ENCODE results near the gene CSTF1. TPM values are rescaled to one million over a fixed set of nuclear protein-coding genes. Genes with fewer than 3 reads are reported as not detected.

CSTF1 gene
- total and polyA plus RNA-seq, 10 donors = 9.8 to 45.0 (median 28.5) TPM

DNA sequence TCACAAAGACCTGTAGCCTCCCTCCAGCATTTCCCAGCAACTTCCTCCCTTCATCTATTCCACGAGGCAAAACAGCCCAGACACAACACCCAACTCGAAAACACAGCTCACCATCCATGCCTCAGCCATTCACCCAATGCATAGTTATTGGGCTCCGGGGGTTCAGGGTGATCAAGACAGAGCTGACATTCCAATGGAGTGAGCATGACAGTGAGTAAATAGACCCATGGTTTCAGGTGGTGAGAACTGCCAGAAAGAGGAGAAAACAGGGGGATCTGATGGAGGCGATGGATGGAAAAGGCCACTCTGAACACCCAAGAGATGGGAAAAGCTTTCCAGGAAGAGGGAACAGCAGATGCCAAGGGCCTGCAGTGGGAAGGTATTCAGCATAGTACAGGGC, 25.5 kb downstream of the CSTF1 start:
- peaks cover 6 to 100% (median 60%) of the 10 kb centered on the region in 6 donors for H3K4me1 ChIP-seq
- H3K9me3 ChIP-seq = no peaks in the 10 kb centered on the region
- peak overlapping the region in 1 of 8 donors; percentile 44 for H3K4me3 ChIP-seq
- intact Hi-C loops (cut with DNase I; ENCODE audit: low total_unique reads) = no loop called here
- H3K36me3 ChIP-seq = peaks cover 0 to 8% (median 0%) of the 10 kb centered on the region in 6 donors
- TF ChIP-seq POLR2A (IDR thresholded peaks at IDR 0.05) = no peak
- TF ChIP-seq, protein P1, sequence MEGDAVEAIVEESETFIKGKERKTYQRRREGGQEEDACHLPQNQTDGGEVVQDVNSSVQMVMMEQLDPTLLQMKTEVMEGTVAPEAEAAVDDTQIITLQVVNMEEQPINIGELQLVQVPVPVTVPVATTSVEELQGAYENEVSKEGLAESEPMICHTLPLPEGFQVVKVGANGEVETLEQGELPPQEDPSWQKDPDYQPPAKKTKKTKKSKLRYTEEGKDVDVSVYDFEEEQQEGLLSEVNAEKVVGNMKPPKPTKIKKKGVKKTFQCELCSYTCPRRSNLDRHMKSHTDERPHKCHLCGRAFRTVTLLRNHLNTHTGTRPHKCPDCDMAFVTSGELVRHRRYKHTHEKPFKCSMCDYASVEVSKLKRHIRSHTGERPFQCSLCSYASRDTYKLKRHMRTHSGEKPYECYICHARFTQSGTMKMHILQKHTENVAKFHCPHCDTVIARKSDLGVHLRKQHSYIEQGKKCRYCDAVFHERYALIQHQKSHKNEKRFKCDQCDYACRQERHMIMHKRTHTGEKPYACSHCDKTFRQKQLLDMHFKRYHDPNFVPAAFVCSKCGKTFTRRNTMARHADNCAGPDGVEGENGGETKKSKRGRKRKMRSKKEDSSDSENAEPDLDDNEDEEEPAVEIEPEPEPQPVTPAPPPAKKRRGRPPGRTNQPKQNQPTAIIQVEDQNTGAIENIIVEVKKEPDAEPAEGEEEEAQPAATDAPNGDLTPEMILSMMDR (IDR thresholded peaks at IDR 0.05 in 8 of 11, conservative IDR thresholded peaks at IDR 0.05 in 3 of 11) = no peak
- peak overlapping the region; percentile 66 to 90 (median 84) for H3K27ac ChIP-seq
- H3K27me3 ChIP-seq (replicated peaks in 1 of 7) = no peaks in the 10 kb centered on the region
- DNase-seq = no peak
- WGBS, 5 donors = 72 to 81% (median 74%) methylated on average over 4 of the region's 4 CpGs

DNA sequence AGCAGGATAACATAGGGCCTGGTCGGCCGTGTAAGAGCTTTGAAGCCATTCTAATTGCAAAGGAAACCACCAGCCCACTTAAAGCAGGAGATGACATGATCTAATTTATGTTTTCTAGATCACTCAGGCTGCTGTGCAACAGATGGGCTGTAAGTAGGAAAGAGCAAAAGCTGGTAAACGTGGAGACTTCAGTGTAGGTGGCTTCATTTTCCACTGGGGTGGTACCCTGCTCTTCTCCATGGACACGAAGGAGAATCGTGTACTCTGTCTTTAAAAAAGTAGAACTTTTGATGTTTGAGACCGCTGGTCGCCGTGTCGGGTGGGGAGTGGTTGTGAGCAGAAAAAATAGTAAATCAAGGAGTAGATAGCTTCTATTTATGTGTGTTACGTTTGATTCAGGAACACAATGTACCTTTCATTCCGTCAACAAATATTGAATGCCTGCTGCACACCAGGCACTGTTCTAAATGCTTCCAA, 26.0 kb downstream of the CSTF1 start:
- H3K27me3 ChIP-seq (replicated peaks in 1 of 7) = no peaks in the 10 kb centered on the region
- TF ChIP-seq POLR2AphosphoS5 (IDR thresholded peaks at IDR 0.05) (peak in 1 of 3 donors; percentile 6), POLR2A (IDR thresholded peaks at IDR 0.05) (no peak)
- H3K4me3 ChIP-seq = peak overlapping the region in 1 of 8 donors; percentile 44
- H3K9me3 ChIP-seq = no peaks in the 10 kb centered on the region
- H3K27ac ChIP-seq = peak overlapping the region; percentile 66 to 90 (median 84)
- no peak for DNase-seq
- 24 to 53% (median 39%) methylated on average over 11 of the region's 11 CpGs for WGBS, 5 donors
- H3K36me3 ChIP-seq = peaks cover 0 to 8% (median 0%) of the 10 kb centered on the region in 6 donors
- H3K4me1 ChIP-seq = peaks cover 6 to 100% (median 63%) of the 10 kb centered on the region in 6 donors
- intact Hi-C loops (cut with DNase I; ENCODE audit: low total_unique reads) = no loop called here

DNA sequence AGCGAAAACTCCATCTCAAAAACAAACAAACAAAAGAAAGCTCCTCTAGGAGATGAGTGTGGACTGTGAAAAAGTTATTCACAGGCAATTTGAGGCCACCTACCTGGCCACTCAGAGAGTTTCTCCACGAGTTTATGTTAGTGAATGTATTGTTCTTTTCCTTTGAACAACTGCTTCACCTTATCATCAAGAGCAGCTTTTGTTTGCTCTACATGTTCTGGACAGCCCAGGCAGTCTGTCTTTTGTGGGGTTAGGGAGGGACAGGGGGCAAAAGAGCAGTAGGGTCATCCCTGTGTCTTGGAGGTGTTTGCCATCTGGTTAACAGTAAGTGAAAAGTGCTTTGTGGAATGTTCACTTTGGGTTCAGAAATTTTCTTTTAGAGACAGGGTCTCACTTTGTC, 27.6 kb downstream of the CSTF1 start:
- peak overlapping the region in 7 of 8 donors; percentile 51 to 90 (median 85) for H3K27ac ChIP-seq
- TF ChIP-seq, protein P1 (IDR thresholded peaks at IDR 0.05 in 8 of 11, conservative IDR thresholded peaks at IDR 0.05 in 3 of 11) = no peak
- TF ChIP-seq POLR2AphosphoS5 (IDR thresholded peaks at IDR 0.05) (no peak), POLR2A (IDR thresholded peaks at IDR 0.05) (no peak)
- 64 to 87% (median 80%) methylated on average over 2 of the region's 2 CpGs for WGBS, 5 donors

DNA sequence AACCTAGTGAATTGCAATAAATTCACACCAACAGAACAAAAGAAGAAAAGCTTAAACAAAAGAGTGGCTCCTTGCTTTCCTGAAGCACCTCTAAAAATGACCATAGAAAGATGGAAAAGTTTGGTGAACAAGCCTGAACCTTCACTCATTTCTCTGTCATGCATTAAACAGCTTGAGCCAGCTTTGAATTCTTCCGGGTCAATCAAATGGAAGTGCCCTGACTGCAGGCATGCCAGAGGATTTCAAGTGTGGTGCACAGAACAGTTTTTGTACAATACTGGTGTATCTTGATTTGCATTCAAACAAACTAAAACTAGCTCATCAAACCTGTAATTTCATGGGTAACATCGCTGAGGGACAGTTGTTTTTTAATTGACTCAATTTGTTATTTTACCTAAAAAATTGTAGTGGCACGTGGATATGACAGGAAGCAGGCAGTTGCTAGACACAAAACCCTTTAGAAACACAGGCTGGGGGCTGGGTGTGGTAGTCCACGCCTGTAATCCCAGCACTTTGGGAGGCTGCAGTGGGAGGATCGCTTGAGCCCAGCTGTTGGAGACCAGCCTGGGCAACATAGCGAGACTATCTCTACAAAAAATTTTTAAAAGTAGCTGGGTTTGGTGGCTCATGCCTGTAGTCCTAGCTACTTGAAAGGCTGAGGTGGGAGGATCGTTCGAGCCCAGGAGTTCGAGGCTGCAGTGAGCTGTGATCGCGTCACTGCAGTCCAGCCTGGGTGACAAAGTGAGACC, 28.7 kb downstream of the CSTF1 start:
- peak overlapping the region in 7 of 8 donors; percentile 55 to 90 (median 85) for H3K27ac ChIP-seq
- peaks cover 0 to 8% (median 0%) of the 10 kb centered on the region in 6 donors for H3K36me3 ChIP-seq
- H3K27me3 ChIP-seq (replicated peaks in 1 of 7) = no peaks in the 10 kb centered on the region
- H3K4me3 ChIP-seq = no peak overlapping the region
- no peak for DNase-seq
- no peaks in the 10 kb centered on the region for H3K9me3 ChIP-seq
- intact Hi-C loops (cut with DNase I; ENCODE audit: low total_unique reads) = no loop called here
- peaks cover 6 to 98% (median 60%) of the 10 kb centered on the region in 6 donors for H3K4me1 ChIP-seq
- TF ChIP-seq POLR2AphosphoS5 (IDR thresholded peaks at IDR 0.05) = no peak
- TF ChIP-seq, protein P1 (IDR thresholded peaks at IDR 0.05 in 8 of 11, conservative IDR thresholded peaks at IDR 0.05 in 3 of 11) = no peak
- TF ChIP-seq POLR2A (IDR thresholded peaks at IDR 0.05) = no peak
- WGBS, 5 donors = 66 to 77% (median 73%) methylated on average over 11 of the region's 11 CpGs

More for the DNA sequence above, 27.6 kb downstream of the CSTF1 start:
- intact Hi-C loops (cut with DNase I; ENCODE audit: low total_unique reads) = no loop called here
- DNase-seq = no peak
- Histone ChIP-seq H3K36me3 (peaks cover 0 to 8% (median 0%) of the 10 kb centered on the region in 6 donors), H3K4me3 (peak overlapping the region in 1 of 8 donors; percentile 44), H3K27me3 (replicated peaks in 1 of 7) (no peaks in the 10 kb centered on the region), H3K9me3 (no peaks in the 10 kb centered on the region), H3K4me1 (peaks cover 6 to 100% (median 62%) of the 10 kb centered on the region in 6 donors)
